Kidney glomerular epithelial cell (primary cell): ENCODE results near the gene CTSO.
A peak's percentile ranks its signal among the peaks of the same experiment; 100 is the strongest.
"Not testable (repeated sequence)": the region's sequence is repeated elsewhere in the genome, so short reads cannot be mapped to it uniquely, and the experiment has no call there.

Experiments
- DNase-seq: peaks from one replicate; lab custom pipeline; 2025; lab: John Stamatoyannopoulos, UW

Gene CTSO

GRCh38 chr4:155954939-155955338, 1.3 kb upstream of the CTSO start:
- no peak for DNase-seq

- no peak for DNase-seq
Observed at GRCh38 chr4:155954118-155954685, 536 bp upstream of the CTSO start.

GRCh38 chr4:155952501-155952901, 1.2 kb downstream of the CTSO start:
- DNase-seq, result peak; percentile 63

- DNase-seq, result no peak
Observed at GRCh38 chr4:155950461-155950860, 3.2 kb downstream of the CTSO start.

GRCh38 chr4:155948541-155948940, 5.1 kb downstream of the CTSO start:
- no peak for DNase-seq

GRCh38 chr4:155946486-155946885, 7.2 kb downstream of the CTSO start:
- DNase-seq, result peak; percentile 26

GRCh38 chr4:155944516-155944915, 9.2 kb downstream of the CTSO start:
- DNase-seq, result no peak

- no peak for DNase-seq
Observed at GRCh38 chr4:155943605-155944291, 9.9 kb downstream of the CTSO start.

GRCh38 chr4:155941820-155942219, 11.8 kb downstream of the CTSO start:
- DNase-seq, result no peak

GRCh38 chr4:155941085-155941790, 12.4 kb downstream of the CTSO start:
- DNase-seq, result no peak

GRCh38 chr4:155935389-155935986, 18.2 kb downstream of the CTSO start:
- DNase-seq, result no peak

GRCh38 chr4:155934634-155935033, 19.0 kb downstream of the CTSO start:
- DNase-seq, result not testable (repeated sequence)

GRCh38 chr4:155931634-155932033, 22.0 kb downstream of the CTSO start:
- DNase-seq, result no peak

GRCh38 chr4:155930330-155930729, 23.3 kb downstream of the CTSO start:
- DNase-seq, result no peak

- no peak for DNase-seq
Observed at GRCh38 chr4:155929833-155930232, 23.8 kb downstream of the CTSO start.

- no peak for DNase-seq
Observed at GRCh38 chr4:155924637-155925036, 29.0 kb downstream of the CTSO start.

GRCh38 chr4:155921597-155921996, 32.1 kb downstream of the CTSO start:
- DNase-seq, result no peak

- peak; percentile 3 for DNase-seq
Observed at GRCh38 chr4:155914782-155915181, 38.9 kb downstream of the CTSO start.

- no peak for DNase-seq
Observed at GRCh38 chr4:155911905-155912304, 41.8 kb downstream of the CTSO start.

GRCh38 chr4:155909615-155910226, 43.9 kb downstream of the CTSO start:
- DNase-seq, result no peak

- DNase-seq, result no peak
Observed at GRCh38 chr4:155908187-155909139, 45.2 kb downstream of the CTSO start.
